C4-2B (cell line): ENCODE data around the gene FLT1.

Experiments used
- ZFX ChIP-seq: fragments of 450-650 bp; IDR thresholded peaks from 2 replicates; pipeline ENCODE4 v1.6.1; 2017
- TF ChIP-seq, protein P1 (sequence below): fragments of 450-650 bp; conservative IDR thresholded peaks from 2 replicates; pipeline ENCODE4 v1.5.1; 2017; ENCODE audit warnings: mild to moderate bottlenecking

DNA sequence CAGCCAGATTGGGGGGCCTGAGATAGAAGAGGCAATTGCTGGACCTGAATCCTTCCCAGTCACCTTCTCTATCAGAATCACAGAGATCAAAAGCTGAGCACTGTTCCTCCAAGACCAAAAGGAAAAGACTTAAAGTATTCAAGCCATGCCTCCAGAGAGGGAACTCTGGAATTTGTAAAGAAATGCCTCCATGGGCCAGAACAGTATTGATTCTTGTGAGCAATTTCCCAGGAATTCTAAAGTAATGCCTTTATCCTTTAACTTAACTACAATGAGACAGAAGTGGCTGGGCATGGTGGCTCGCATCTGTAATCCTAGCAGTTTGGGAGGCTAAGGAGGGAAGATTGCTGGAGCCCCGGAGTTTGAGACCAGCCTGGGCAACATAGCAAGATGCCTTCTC lies 148.8 kb downstream of the FLT1 start:
- TF ChIP-seq, protein P1, sequence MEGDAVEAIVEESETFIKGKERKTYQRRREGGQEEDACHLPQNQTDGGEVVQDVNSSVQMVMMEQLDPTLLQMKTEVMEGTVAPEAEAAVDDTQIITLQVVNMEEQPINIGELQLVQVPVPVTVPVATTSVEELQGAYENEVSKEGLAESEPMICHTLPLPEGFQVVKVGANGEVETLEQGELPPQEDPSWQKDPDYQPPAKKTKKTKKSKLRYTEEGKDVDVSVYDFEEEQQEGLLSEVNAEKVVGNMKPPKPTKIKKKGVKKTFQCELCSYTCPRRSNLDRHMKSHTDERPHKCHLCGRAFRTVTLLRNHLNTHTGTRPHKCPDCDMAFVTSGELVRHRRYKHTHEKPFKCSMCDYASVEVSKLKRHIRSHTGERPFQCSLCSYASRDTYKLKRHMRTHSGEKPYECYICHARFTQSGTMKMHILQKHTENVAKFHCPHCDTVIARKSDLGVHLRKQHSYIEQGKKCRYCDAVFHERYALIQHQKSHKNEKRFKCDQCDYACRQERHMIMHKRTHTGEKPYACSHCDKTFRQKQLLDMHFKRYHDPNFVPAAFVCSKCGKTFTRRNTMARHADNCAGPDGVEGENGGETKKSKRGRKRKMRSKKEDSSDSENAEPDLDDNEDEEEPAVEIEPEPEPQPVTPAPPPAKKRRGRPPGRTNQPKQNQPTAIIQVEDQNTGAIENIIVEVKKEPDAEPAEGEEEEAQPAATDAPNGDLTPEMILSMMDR: no peak
- no peak for TF ChIP-seq ZFX
